Endothelial cell of umbilical vein (primary cell): ENCODE measurements around the gene TMEM222. TPM values are rescaled to one million over a fixed set of nuclear protein-coding genes. Genes with fewer than 3 reads are reported as not detected.

ENCODE experiments used
- BruUV-seq: library from RNA; stranded (reverse); fragments of 400-500 nt; replicated peaks from 2 replicates; lab custom pipeline; 2021; lab: Mats Ljungman, UMichigan
- CTCF ChIA-PET: fragments of 300-600, 350-600 bp; sonication (Branson Sonifier 250); formaldehyde crosslinking; loops from one replicate; lab custom pipeline; 2021; ENCODE audit warnings: antibody characterized with exemption, inconsistent platforms; lab: Charles Lee
- POLR2A ChIA-PET: fragments of 300-600, 350-600 bp; sonication (Branson Sonifier 250); formaldehyde crosslinking; loops from one replicate; lab custom pipeline; 2021; ENCODE audit warnings: antibody characterized with exemption, inconsistent platforms; lab: Charles Lee
- DNase-seq: peaks from one replicate; pipeline ENCODE4 v3.0.0-alpha.2; 2011; ENCODE audit warnings: low read depth, low spot score
- FAIRE-seq: peaks from 2 replicates; lab custom pipeline; 2011; peaks lifted over from hg19 to GRCh38; lab: Jason Lieb, UNC
- H2AFZ ChIP-seq: 2 replicates; pipeline ENCODE4 v1.6.0; 2012; ENCODE audit warnings: low read depth, low read length, control low read depth, inconsistent platforms
- H3K27ac ChIP-seq: 2 replicates; pipeline ENCODE4 v1.5.1; 2011; ENCODE audit warnings: low read depth, mild to moderate bottlenecking, control low read depth, low read length, moderate library complexity; ENCODE audit not compliant: insufficient read depth
- H3K27me3 ChIP-seq, 2 experiments: 2 replicates each; pipeline versions ENCODE4 v1.6.0 to v1.6.1; 2011; ENCODE audit warnings: low read length in 2 of 2, mixed read lengths in 1 of 2; ENCODE audit not compliant: control insufficient read depth in 2 of 2, insufficient read depth in 2 of 2
- H3K36me3 ChIP-seq, 2 experiments: 2 replicates in 1 of 2; 3 replicates in 1 of 2; pipeline ENCODE4 v1.5.1; 2011; ENCODE audit warnings: low read length in 2 of 2, mild to moderate bottlenecking in 1 of 2, moderate library complexity in 1 of 2; ENCODE audit not compliant: control insufficient read depth in 2 of 2, insufficient read depth in 2 of 2; ENCODE audit errors: extremely low read depth in 1 of 2
- H3K4me1 ChIP-seq: 3 replicates; pipeline ENCODE4 v1.5.1; 2011; ENCODE audit warnings: mild to moderate bottlenecking, low read length; ENCODE audit not compliant: control insufficient read depth, insufficient read depth; ENCODE audit errors: extremely low read depth
- H3K4me2 ChIP-seq: 2 replicates; pipeline ENCODE4 v1.6.1; 2011; ENCODE audit warnings: low read length, control low read depth, mixed read lengths; ENCODE audit not compliant: insufficient read depth
- H3K4me3 ChIP-seq, 3 experiments: fragments of 200-600 bp in 1 of 3; sonication (generic), shearing (Covaris generic) in 1 of 3; replicated peaks in 1 of 3; 2 replicates each; pipeline ENCODE4 v1.5.1; 2011 to 2016; ENCODE audit warnings: control low read depth in 3 of 3, low read length in 3 of 3, mild to moderate bottlenecking in 2 of 3, inconsistent platforms in 1 of 3, low read depth in 1 of 3, moderate library complexity in 1 of 3; ENCODE audit not compliant: insufficient read depth in 1 of 3
- H3K79me2 ChIP-seq: 2 replicates; pipeline ENCODE4 v1.6.0; 2012; ENCODE audit warnings: low read length, inconsistent platforms; ENCODE audit not compliant: control insufficient read depth, insufficient read depth
- H3K9ac ChIP-seq: replicated peaks from 2 replicates; pipeline ENCODE3; 2011; ENCODE audit warnings: low read length, control low read depth; ENCODE audit not compliant: insufficient read depth; ENCODE audit errors: extremely low read depth
- H3K9me1 ChIP-seq: replicated peaks from 3 replicates; pipeline ENCODE4 v1.6.0; 2011; ENCODE audit warnings: mild to moderate bottlenecking, low read length; ENCODE audit not compliant: control insufficient read depth, insufficient read depth; ENCODE audit errors: extremely low read depth
- H3K9me3 ChIP-seq: replicated peaks from 2 replicates; pipeline ENCODE4 v1.5.1; 2012; ENCODE audit warnings: low read length, inconsistent platforms; ENCODE audit not compliant: control insufficient read depth, insufficient read depth
- H4K20me1 ChIP-seq: replicated peaks from 2 replicates; pipeline ENCODE3; 2011; ENCODE audit warnings: mild to moderate bottlenecking, low read length; ENCODE audit not compliant: control insufficient read depth, insufficient read depth; ENCODE audit errors: extremely low read depth
- CTCF ChIP-seq, 2 donors: IDR thresholded peaks; 1 replicate in 1 of 2; 2 replicates in 1 of 2; pipeline ENCODE4 v1.5.1; 2011; ENCODE audit warnings: low read length in 2 of 2, mild to moderate bottlenecking in 2 of 2, moderate library complexity in 2 of 2, control low read depth in 1 of 2, inconsistent platforms in 1 of 2, low read depth in 1 of 2; ENCODE audit not compliant: insufficient read depth in 1 of 2; ENCODE audit errors: extremely low read depth in 1 of 2
- EZH2 ChIP-seq: IDR thresholded peaks from 2 replicates; pipeline ENCODE4 v1.6.1; 2012; ENCODE audit warnings: borderline replicate concordance, low read depth, mild to moderate bottlenecking, moderate library complexity, low read length, inconsistent platforms; ENCODE audit not compliant: severe bottlenecking
- FOS ChIP-seq: IDR thresholded peaks from 2 replicates; pipeline ENCODE4 v1.6.1; 2011; ENCODE audit warnings: mild to moderate bottlenecking, low read length, moderate library complexity, borderline replicate concordance; ENCODE audit not compliant: insufficient read depth
- GATA2 ChIP-seq: IDR thresholded peaks from 2 replicates; pipeline ENCODE4 v1.7.0; 2011; ENCODE audit warnings: low read depth, mild to moderate bottlenecking, moderate library complexity, mixed read lengths, low read length; ENCODE audit not compliant: insufficient read length, insufficient read depth
- JUN ChIP-seq: IDR thresholded peaks from 2 replicates; pipeline ENCODE4 v1.6.1; 2011; ENCODE audit warnings: borderline replicate concordance, low read depth; ENCODE audit not compliant: insufficient read length, insufficient read depth
- MAX ChIP-seq: IDR thresholded peaks from 2 replicates; pipeline ENCODE4 v1.6.1; 2011; ENCODE audit not compliant: insufficient read depth, insufficient read length
- MYC ChIP-seq: IDR thresholded peaks from one replicate; pipeline ENCODE4 v1.6.1; 2011; ENCODE audit warnings: mild to moderate bottlenecking, low read depth, low read length
- POLR2A ChIP-seq: IDR thresholded peaks from 2 replicates; pipeline ENCODE4 v1.6.1; 2012; ENCODE audit warnings: low read depth, mild to moderate bottlenecking, control low read depth, low read length
- POLR2AphosphoS5 ChIP-seq: IDR thresholded peaks from 2 replicates; pipeline ENCODE4 v1.6.1; 2012; ENCODE audit warnings: low read depth, mild to moderate bottlenecking, control low read depth, low read length, moderate library complexity; ENCODE audit not compliant: insufficient read depth
- dilution Hi-C: fragments of 300-500 bp; cut with MboI; formaldehyde crosslinking; loops from one replicate; pipeline ENCODE4 v1.15.0; 2019; ENCODE audit warnings: low sequenced_read_pairs; ENCODE audit not compliant: extremely low pct_ligation_motif_present
- intact Hi-C: fragments of 100-400 bp; cut with micrococcal nuclease; formaldehyde crosslinking; loops from one replicate; pipeline ENCODE4 v1.10.0; 2022
- polyA plus RNA-seq, 4 experiments: library from polyadenylated mRNA; depleted of rRNA in 3 of 4; stranded (reverse) in 3 of 4; unstranded in 1 of 4; fragments of >200 nt; gene quantifications; 2 replicates each; pipeline versions ENCODE4 v1.2.1 to v1.2.3, GENCODE V29; 2011 to 2012; ENCODE audit warnings: missing spikeins in 1 of 4
- total RNA-seq: library from RNA; stranded (reverse); gene quantifications from 2 replicates; pipeline ENCODE4 v1.2.3, GENCODE V29; 2021

The TMEM222 gene
- total and polyA plus RNA-seq, 2 donors (not counting 3 experiments of a cell fraction or from before 2014, with no cell fraction given): 45.8 to 76.1 TPM

GRCh38 chr1:27336756-27337155, 14.8 kb downstream of the TMEM222 start:
- Histone ChIP-seq H2AFZ (no peak overlapping the region), H3K79me2 (no peaks in the 10 kb centered on the region), H3K9ac (no peak overlapping the region), H3K4me1 (no peaks in the 10 kb centered on the region), H3K4me2 (no peak overlapping the region), H3K9me3 (no peaks in the 10 kb centered on the region), H3K36me3 (peaks cover 5 to 41% of the 10 kb centered on the region in 2 experiments), H3K27ac (no peak overlapping the region), H4K20me1 (no peaks in the 10 kb centered on the region), H3K9me1 (no peaks in the 10 kb centered on the region), H3K4me3 (no peak overlapping the region), H3K27me3 (no peaks in the 10 kb centered on the region)
- FAIRE-seq (no peak), DNase-seq (no peak)
- no peak for TF ChIP-seq CTCF (IDR thresholded peaks at IDR 0.05; ENCODE audit: extremely low read depth in 1 of 2, insufficient read depth in 1 of 2, low read depth in 1 of 2, low read length in 2 of 2)
- TF ChIP-seq FOS: no peak
- BruUV-seq: no TSS peak
- dilution Hi-C loops (no loop called here), intact Hi-C loops (no loop called here)
- CTCF ChIA-PET: interaction anchor here (0.9 kb wide), 2 partner anchors 21 to 36 kb away, joined by 3 to 4 read pairs; no protein-coding TSS in a partner anchor
- POLR2A ChIA-PET: no interaction called here

GRCh38 chr1:27338751-27339150, 16.8 kb downstream of the TMEM222 start:
- no peak overlapping the region for H3K4me3 ChIP-seq
- H3K4me1 ChIP-seq: no peaks in the 10 kb centered on the region
- BruUV-seq: no TSS peak
- dilution Hi-C loops: no loop called here
- no peaks in the 10 kb centered on the region for H3K9me3 ChIP-seq
- peaks cover 3 to 28% of the 10 kb centered on the region in 2 experiments for H3K36me3 ChIP-seq
- no peak for FAIRE-seq
- no peaks in the 10 kb centered on the region for H4K20me1 ChIP-seq
- H3K9ac ChIP-seq: no peak overlapping the region
- ChIA-PET CTCF (interaction anchor here (0.7 to 1.6 kb wide), 3 partner anchors 13 to 57 kb away, joined by 3 to 4 read pairs (median 3); no protein-coding TSS in a partner anchor), POLR2A (no interaction called here)
- no peak for DNase-seq
- H3K9me1 ChIP-seq: no peaks in the 10 kb centered on the region
- TF ChIP-seq JUN (no peak), EZH2 (no peak), MYC (no peak), FOS (no peak), MAX (no peak), POLR2AphosphoS5 (no peak), CTCF (IDR thresholded peaks at IDR 0.05; ENCODE audit: extremely low read depth in 1 of 2, insufficient read depth in 1 of 2, low read depth in 1 of 2, low read length in 2 of 2) (no peak), POLR2A (no peak), GATA2 (no peak)
- no peak overlapping the region for H3K4me2 ChIP-seq
- no peaks in the 10 kb centered on the region for H3K79me2 ChIP-seq
- intact Hi-C loops: no loop called here
- H2AFZ ChIP-seq: no peak overlapping the region
- H3K27ac ChIP-seq: no peak overlapping the region
- H3K27me3 ChIP-seq: no peaks in the 10 kb centered on the region
